B cell (primary cell): Measurements from ENCODE around the gene OR2Y1.
"Not testable (repeated sequence)": the region's sequence is repeated elsewhere in the genome, so short reads cannot be mapped to it uniquely, and the experiment has no call there.

Experiments used
- CTCF ChIP-seq: fragments of 200-600 bp; IDR thresholded peaks from one replicate; pipeline ENCODE4 v1.8.0; 2022; ENCODE audit warnings: antibody characterized with exemption, mild to moderate bottlenecking
- EZH2 ChIP-seq: IDR thresholded peaks from 2 replicates; pipeline ENCODE4 v1.6.1; 2012; ENCODE audit warnings: borderline replicate concordance, low read depth, mild to moderate bottlenecking, moderate library complexity, low read length; ENCODE audit not compliant: insufficient read depth, poor library complexity, severe bottlenecking

- TF ChIP-seq CTCF, EZH2: not testable (repeated sequence)
Observed at GRCh38 chr5:180740953-180741352, 1.1 kb upstream of the OR2Y1 start.
